HepG2 (cell line): ENCODE measurements around the gene STARD6. TPM values are rescaled to one million over a fixed set of nuclear protein-coding genes. Genes with fewer than 3 reads are reported as not detected.

ENCODE experiments used
- AKAP8 ChIP-seq: sonication (generic); formaldehyde crosslinking; IDR thresholded peaks from 2 replicates; pipeline ENCODE4 v1.5.1; 2020; ENCODE audit warnings: mild to moderate bottlenecking, missing genetic modification reagents
- ARID3A ChIP-seq: IDR thresholded peaks from 2 replicates; pipeline ENCODE4 v1.6.1; 2012; ENCODE audit warnings: low read depth, low read length, improper control_type of control experiment
- ARID5B ChIP-seq: IDR thresholded peaks from 2 replicates; pipeline ENCODE4 v1.4.0; 2020; ENCODE audit warnings: mild to moderate bottlenecking, missing genetic modification reagents
- ARNTL ChIP-seq: sonication (generic); formaldehyde crosslinking; IDR thresholded peaks from 2 replicates; pipeline ENCODE4 v1.4.0; 2020; ENCODE audit warnings: mild to moderate bottlenecking, missing genetic modification reagents
- BCL3 ChIP-seq: sonication (generic); formaldehyde crosslinking; IDR thresholded peaks from 2 replicates; pipeline ENCODE4 v1.5.1; 2020; ENCODE audit warnings: mild to moderate bottlenecking, missing genetic modification reagents, moderate library complexity
- GATA4 ChIP-seq: sonication (generic); IDR thresholded peaks from 2 replicates; pipeline ENCODE4 v1.6.1; 2016; ENCODE audit warnings: antibody characterized with exemption, low read depth, borderline replicate concordance
- IKZF4 ChIP-seq: sonication (generic); formaldehyde crosslinking; IDR thresholded peaks from 2 replicates; pipeline ENCODE4 v1.5.1; 2020; ENCODE audit warnings: borderline replicate concordance, mild to moderate bottlenecking, low read depth, missing genetic modification reagents; ENCODE audit errors: not compliant biosample characterization
- JUN ChIP-seq: sonication (generic); formaldehyde crosslinking; IDR thresholded peaks from 2 replicates; pipeline ENCODE4 v1.4.0; 2020; ENCODE audit warnings: mild to moderate bottlenecking, missing genetic modification reagents
- JUNB ChIP-seq: sonication (generic); formaldehyde crosslinking; IDR thresholded peaks from 2 replicates; pipeline ENCODE4 v1.8.0; 2022; ENCODE audit warnings: missing genetic modification reagents, mild to moderate bottlenecking, borderline replicate concordance
- KAT8 ChIP-seq: IDR thresholded peaks from 2 replicates; pipeline ENCODE4 v1.6.1; 2016; ENCODE audit warnings: missing genetic modification reagents, missing compliant biosample characterization
- MIXL1 ChIP-seq: IDR thresholded peaks from 2 replicates; pipeline ENCODE4 v1.6.1; 2016
- PHB2 ChIP-seq: fragments of 450-650 bp; IDR thresholded peaks from 2 replicates; pipeline ENCODE4 v1.6.1; 2018; ENCODE audit not compliant: partially characterized antibody
- SIX4 ChIP-seq: sonication (generic); formaldehyde crosslinking; IDR thresholded peaks from 2 replicates; pipeline ENCODE4 v1.4.0; 2020; ENCODE audit warnings: missing genetic modification reagents
- SPEN ChIP-seq: sonication (generic); formaldehyde crosslinking; IDR thresholded peaks from 2 replicates; pipeline ENCODE4 v1.5.1; 2020; ENCODE audit warnings: low read depth, mild to moderate bottlenecking, missing genetic modification reagents
- ZNF12 ChIP-seq: sonication (generic); formaldehyde crosslinking; IDR thresholded peaks from 2 replicates; pipeline ENCODE4 v1.5.0; 2020; ENCODE audit warnings: missing genetic modification reagents
- ZNF225 ChIP-seq: sonication (generic); formaldehyde crosslinking; IDR thresholded peaks from 2 replicates; pipeline ENCODE4 v1.4.0; 2020; ENCODE audit warnings: mild to moderate bottlenecking, missing genetic modification reagents
- ZNF460 ChIP-seq: sonication (generic); formaldehyde crosslinking; IDR thresholded peaks from 2 replicates; pipeline ENCODE4 v1.5.1; 2020; ENCODE audit warnings: missing genetic modification reagents, mild to moderate bottlenecking, borderline replicate concordance
- ZNF557 ChIP-seq: sonication (generic); formaldehyde crosslinking; IDR thresholded peaks from 2 replicates; pipeline ENCODE4 v1.4.0; 2020; ENCODE audit warnings: missing genetic modification reagents
- ZNF644 ChIP-seq: IDR thresholded peaks from 2 replicates; pipeline ENCODE4 v1.6.1; 2016; ENCODE audit warnings: low read depth
- ZNF768 ChIP-seq: sonication (generic); formaldehyde crosslinking; IDR thresholded peaks from 2 replicates; pipeline ENCODE4 v1.4.0; 2020; ENCODE audit warnings: missing genetic modification reagents
- ZSCAN12 ChIP-seq: sonication (generic); formaldehyde crosslinking; IDR thresholded peaks from 2 replicates; pipeline ENCODE4 v1.9.0; 2021; ENCODE audit warnings: mild to moderate bottlenecking, missing genetic modification reagents
- polyA plus RNA-seq, 8 experiments: library from polyadenylated mRNA; depleted of rRNA in 3 of 8; stranded (reverse) in 7 of 8; unstranded in 1 of 8; fragments of >200 nt; fragmentation: Illumina TruSeq in 4 of 8; extraction: Trizol in 4 of 8; gene quantifications; 2 replicates each; pipeline versions ENCODE4 v1.2.1 to v1.2.3, GENCODE V29; 2011 to 2016; ENCODE audit warnings: low read depth in 4 of 8, missing spikeins in 1 of 8, mixed read lengths in 1 of 8; ENCODE audit not compliant: insufficient read depth in 1 of 8
- total RNA-seq, 5 experiments: library from RNA; depleted of rRNA; stranded (reverse); fragments of >200 nt; fragmentation: Illumina TruSeq; extraction: Trizol; gene quantifications; 2 replicates each; pipeline ENCODE4 v1.2.3, GENCODE V29; 2016; ENCODE audit warnings: low read depth in 1 of 5

The STARD6 gene
- total and polyA plus RNA-seq, 2 of the 13 experiments (the other 11 are each of a cell fraction or from before 2014, with no cell fraction given): not detected

- TF ChIP-seq ARID5B: peak; percentile 62
- TF ChIP-seq ZNF12 (CRISPR knock-in tag): no peak
- TF ChIP-seq ZSCAN12 (CRISPR knock-in tag): no peak
- 0 out of 2 replicates have a peak, but pooled peaks have one; percentile 24 for TF ChIP-seq ARID3A
- peak; percentile 91; the same call in 1 of the 2 replicates for TF ChIP-seq JUNB (CRISPR knock-in tag)
- no peak for TF ChIP-seq SPEN (CRISPR knock-in tag)
- no peak for TF ChIP-seq ZNF460 (CRISPR knock-in tag)
- TF ChIP-seq IKZF4: no peak
- no peak for TF ChIP-seq ARNTL (CRISPR knock-in tag)
- TF ChIP-seq ZNF557 (CRISPR knock-in tag): no peak
- TF ChIP-seq SIX4 (CRISPR knock-in tag): peak; percentile 64; the same call in 1 of the 2 replicates
- TF ChIP-seq ZNF644 (CRISPR knock-in tag): peak; percentile 83; the same call in 1 of the 2 replicates
- no peak for TF ChIP-seq ZNF225 (CRISPR knock-in tag)
- TF ChIP-seq JUN (CRISPR knock-in tag): peak; percentile 65; the same call in 1 of the 2 replicates
- TF ChIP-seq BCL3 (CRISPR knock-in tag): no peak
- TF ChIP-seq PHB2: no peak
- no peak for TF ChIP-seq AKAP8 (CRISPR knock-in tag)
- no peak for TF ChIP-seq ZNF768 (CRISPR knock-in tag)
- no peak for TF ChIP-seq KAT8 (CRISPR knock-in tag)
- no peak for TF ChIP-seq MIXL1 (CRISPR knock-in tag)
- TF ChIP-seq GATA4: no peak
These were observed 30.8 kb upstream of the STARD6 start (continued) for GRCh38 chr18:54388203-54389142.
